NOMO-1 treated with dmso at 0.1 percent for 144 hours (cell line): Measurements from ENCODE around the gene CDRT15.
A peak's percentile ranks its signal among the peaks of the same experiment; 100 is the strongest.
"Not testable (repeated sequence)": the region's sequence is repeated elsewhere in the genome, so short reads cannot be mapped to it uniquely, and the experiment has no call there.

Source experiments
- DNase-seq: peaks from one replicate; lab custom pipeline; 2025; ENCODE audit not compliant: unreplicated experiment; lab: John Stamatoyannopoulos, UW

The CDRT15 gene

DNA sequence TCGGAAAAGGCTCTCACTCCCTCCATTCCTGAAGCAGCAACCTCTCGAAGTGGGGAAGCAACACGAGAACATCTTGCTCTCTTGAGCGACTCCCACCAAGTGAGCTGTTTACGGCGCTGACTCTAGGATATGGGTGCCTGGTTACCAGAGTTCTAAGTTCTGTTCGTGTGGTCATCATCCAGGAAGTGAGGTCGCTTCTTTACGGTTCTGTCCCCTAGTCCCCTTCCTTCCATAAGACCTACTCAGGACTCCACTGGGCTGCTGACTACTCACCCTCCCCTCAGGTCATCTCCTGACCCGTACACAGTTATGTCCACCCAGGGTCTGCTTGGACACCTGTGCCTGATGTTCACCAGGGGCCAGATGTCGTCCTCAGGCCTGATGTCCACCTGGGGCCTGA is at the start of gene CDRT15:
CDRT15 (minus strand) TSS at position 101 of the 400 bp plus-strand sequence; CDS start at position 72, 29 bp downstream.
- DNase-seq, result not testable (repeated sequence)

DNA sequence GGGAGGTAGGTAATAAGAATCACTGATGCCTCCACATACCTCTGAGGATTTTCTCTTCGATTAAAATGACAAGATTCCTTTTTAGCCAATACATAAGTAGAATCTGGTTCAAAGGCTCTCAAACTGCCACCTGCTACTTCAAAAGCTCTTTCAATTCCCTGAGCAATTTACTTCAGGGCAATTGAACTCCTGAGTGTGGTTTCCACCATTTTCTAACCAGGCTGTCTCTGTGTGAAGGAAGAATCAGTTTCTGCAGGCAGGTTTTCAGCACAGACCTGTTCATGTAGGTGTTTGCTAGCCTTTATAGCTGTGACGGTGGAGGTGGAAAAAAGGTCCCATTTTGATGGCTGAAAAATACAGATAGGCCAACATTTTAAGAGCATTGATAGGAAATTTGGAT is 46.1 kb upstream of the CDRT15 start:
- no peak for DNase-seq

DNA sequence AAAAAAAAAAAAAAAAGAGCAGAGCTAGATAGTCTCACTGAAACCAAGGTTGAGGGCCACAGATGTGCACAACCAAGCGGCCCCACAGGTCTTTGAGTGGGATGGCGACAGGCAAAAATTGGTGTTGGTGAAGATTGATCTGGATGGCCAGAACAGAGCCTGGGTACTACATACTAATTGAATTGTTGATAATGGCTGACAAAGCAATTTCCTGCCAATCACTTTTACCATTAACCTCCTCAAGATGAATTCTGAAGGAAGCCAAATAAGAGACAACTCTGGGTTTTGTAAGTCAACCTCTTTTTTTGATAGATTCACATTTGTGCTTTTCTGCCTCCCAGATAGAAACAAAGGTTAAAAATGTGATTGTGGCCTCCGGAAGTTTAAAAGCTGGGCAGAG is 44.9 kb upstream of the CDRT15 start:
- DNase-seq, result no peak

DNA sequence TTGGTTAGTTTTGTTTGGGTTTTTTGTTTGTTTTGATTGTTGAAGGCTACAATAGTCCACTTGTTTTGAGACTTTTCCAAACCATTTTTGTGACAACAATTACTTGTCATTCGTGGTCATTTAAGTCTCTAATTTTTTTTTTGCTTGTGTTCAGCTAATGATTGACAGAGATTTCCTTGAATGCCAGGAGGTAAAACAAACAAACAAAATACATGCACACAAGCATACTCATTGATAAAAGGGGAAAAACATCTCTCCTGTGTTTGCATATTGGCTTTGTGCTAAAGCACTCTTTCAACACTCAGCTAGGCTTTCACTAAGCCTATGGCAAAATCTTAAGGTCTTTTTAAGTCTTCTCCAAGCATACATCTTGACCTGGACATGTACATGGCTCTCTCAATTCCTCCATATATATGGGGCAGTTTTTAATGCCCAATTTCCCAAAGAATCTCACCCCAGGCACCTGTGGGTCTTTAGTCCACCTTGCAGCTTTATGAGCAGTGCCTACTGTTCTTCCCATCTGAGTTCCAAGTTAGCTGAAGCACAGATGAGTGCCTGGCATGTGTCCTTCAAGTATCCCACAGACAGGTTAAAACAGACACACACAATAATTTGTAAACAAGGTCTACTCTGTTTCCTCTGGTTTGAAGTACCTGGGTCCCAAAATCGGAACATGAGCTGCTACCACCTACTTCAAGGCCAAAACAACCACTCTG is 40.0 kb upstream of the CDRT15 start:
- DNase-seq, result no peak

DNA sequence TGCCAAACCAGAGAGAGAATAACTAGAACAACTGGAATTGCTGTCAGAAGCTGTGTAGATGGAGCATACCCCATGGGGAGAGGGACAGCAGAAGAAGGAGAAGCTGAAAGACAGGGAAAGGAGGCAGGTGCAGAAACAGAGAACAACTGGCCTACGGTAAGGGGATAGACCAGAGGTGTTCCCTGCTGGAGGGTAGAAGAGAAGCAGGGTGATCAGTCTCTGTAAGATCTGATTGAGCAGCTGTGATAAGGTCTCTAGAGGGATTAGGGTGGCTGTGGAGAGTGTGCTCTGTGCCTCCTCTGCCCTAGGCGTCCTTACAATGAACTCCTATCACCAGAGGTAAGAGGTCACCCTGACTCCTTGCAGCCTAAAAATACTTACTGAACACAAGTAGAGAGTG is 33.8 kb upstream of the CDRT15 start:
- DNase-seq, result no peak

GRCh38 chr17:14269473-14269872 is 32.8 kb upstream of the CDRT15 start:
- DNase-seq, result no peak

GRCh38 chr17:14268264-14268663 is 31.6 kb upstream of the CDRT15 start:
- DNase-seq, result no peak

- no peak for DNase-seq
Observed at GRCh38 chr17:14261406-14261805, 24.7 kb upstream of the CDRT15 start.

GRCh38 chr17:14245629-14246028 is 9.0 kb upstream of the CDRT15 start:
- DNase-seq, result no peak

DNA sequence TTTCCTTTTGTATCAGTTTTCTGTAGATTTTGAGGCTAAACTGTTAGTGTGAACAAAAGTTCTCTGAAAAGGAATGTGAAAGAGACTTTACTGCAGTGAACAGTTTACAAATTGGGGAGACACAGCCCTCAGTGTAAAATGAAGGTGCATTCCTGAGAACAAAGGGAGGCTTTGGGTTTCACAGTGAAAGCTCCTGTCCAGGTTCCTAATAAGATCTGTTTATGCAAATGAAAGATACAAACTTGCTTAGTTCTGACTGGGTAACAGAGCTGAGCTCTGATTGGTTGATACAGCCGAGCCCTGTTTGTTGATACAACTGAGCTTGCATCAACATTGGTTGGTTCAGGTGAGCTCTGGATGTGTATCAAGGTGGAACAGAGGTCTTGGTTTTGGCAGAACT is 8.3 kb upstream of the CDRT15 start:
- DNase-seq, result no peak

- DNase-seq, result not testable (repeated sequence)
Observed at GRCh38 chr17:14239271-14239670, 2.6 kb upstream of the CDRT15 start.

DNA sequence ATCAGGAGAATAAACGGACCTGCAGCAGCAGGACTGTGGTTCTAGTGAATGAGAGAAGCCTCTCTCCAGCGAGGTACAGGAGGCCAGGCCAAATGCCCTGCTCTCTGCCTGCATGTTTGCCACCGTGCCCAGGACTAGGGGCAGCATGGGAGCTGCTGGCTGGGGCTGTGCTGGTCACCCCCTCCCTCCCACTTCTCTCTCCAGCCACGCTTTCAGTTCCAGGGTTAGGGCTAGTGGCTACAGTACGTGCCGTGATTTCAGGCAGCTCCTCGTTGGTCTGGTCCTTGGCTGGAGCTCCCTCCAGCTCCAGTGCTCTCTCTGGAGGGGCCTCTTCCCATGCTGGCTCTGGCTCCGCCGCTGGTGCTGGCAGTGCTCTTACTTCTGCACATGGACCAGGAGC is 630 bp downstream of the CDRT15 start:
- not testable (repeated sequence) for DNase-seq

- not testable (repeated sequence) for DNase-seq
Observed at GRCh38 chr17:14235047-14235446, 1.6 kb downstream of the CDRT15 start.

GRCh38 chr17:14231187-14231586 is 5.5 kb downstream of the CDRT15 start:
- not testable (repeated sequence) for DNase-seq

DNA sequence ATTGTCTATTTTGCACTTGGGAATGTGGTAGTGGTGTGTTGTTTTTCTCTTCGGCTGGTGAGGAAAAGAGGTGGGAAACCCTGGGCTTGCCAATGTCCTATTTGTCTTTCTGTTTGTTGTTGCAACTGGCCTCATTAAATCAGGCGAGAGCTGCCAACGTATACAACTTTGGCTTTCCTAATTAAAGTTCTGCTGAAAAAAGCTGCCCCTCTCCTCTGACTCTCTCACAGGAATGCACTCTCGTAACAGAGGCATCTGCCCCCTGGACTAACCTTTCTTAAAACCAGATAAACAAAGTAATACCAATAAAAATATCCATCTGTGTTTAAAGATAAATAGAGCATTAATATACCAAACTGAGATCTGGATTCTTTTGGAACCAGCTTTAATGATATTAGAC is 7.8 kb downstream of the CDRT15 start:
- DNase-seq, result no peak

- no peak for DNase-seq
Observed at GRCh38 chr17:14227052-14227451, 9.6 kb downstream of the CDRT15 start.

DNA sequence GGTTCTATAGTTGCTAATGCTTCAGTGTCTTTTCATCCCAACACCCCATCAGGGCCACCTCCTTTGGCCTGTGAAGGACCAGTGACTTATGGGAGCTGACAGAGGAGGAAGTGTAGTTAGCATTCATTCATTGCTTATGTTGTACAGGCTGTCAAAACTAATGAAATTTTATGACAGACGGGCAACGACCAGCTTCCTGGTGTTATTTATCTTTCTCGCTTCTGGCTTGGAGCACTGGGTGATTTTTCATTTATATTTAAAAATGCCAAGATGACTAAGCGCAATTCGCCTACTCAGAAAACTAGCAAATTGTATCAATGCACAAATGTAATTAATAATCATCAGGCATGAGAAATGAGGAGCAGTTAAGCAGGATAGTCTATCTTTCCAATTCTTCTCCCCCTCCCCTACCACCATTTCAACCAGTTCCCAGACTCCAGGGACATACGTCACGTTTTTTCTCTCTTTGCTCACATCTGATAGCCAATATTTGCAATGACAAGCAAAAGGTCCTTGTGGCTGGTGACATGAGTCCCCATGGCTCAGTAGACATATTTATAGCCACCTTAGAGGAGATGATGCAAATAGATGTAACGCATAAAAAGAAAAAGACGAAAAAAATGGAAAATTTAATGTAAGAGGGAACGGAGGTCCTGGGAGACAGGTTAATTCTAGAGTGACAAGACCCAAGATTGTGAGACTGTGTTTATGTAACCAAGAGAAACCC is 11.2 kb downstream of the CDRT15 start:
- DNase-seq, result no peak

GRCh38 chr17:14222611-14223010 is 14.1 kb downstream of the CDRT15 start:
- DNase-seq, result no peak

DNA sequence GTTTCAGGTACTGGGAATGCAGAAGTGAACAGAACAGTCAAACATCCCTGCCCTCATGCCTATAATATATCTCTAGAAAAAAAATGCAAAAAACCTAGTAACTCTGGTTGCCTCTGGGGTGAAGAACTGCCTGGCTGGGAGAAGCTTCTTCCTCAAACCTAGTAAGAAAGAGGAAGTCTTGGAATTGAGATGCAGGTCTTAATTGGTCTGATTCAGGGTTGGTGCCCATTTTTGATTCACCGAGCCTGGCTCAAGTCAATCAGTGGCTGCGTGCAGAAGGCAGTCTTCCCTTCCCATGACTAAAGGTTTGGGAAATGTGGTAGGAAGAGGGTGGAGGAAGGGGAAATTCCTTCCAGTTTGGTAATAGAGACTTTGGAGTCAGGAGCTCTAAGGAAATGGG is 22.4 kb downstream of the CDRT15 start:
- DNase-seq, result peak; percentile 61

GRCh38 chr17:14212401-14212800 is 24.3 kb downstream of the CDRT15 start:
- DNase-seq, result no peak

DNA sequence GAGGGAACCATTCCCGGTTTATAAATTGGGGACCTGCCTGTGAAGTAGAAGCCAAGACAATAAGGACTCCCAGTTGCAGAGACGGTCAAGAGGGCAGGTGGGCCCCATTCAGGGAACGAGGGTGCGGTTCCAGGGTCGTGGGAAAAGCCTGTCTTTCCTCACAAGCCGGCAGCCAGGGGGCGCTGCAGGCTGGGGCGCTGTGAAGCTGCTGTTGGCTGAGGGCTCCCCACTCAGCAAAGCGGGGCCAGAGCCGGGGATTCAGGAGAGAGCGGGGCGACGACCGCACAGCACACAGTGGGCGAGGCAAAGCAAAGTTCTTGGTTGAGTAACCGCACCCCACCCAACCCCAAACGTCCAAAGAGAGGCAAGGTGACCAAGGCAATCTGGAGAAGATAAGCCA is 24.9 kb downstream of the CDRT15 start:
- no peak for DNase-seq

- no peak for DNase-seq
Observed at GRCh38 chr17:14211246-14211645, 25.4 kb downstream of the CDRT15 start.

- no peak for DNase-seq
Observed at GRCh38 chr17:14209215-14209614, 27.4 kb downstream of the CDRT15 start.
